AG09309 (cell line): ENCODE measurements around the gene KRTCAP3.

Experiments
- DNase-seq: peaks from one replicate; pipeline ENCODE4 v3.0.0-alpha.2; 2010; ENCODE audit warnings: low read depth
- H3K4me3 ChIP-seq: 2 replicates; pipeline ENCODE4 v1.5.1; 2011; ENCODE audit warnings: mild to moderate bottlenecking, low read depth, low read length, moderate library complexity; ENCODE audit not compliant: control insufficient read depth
- TF ChIP-seq, protein P1 (sequence below): IDR thresholded peaks from 2 replicates; pipeline ENCODE4 v1.5.1; 2011; ENCODE audit warnings: mild to moderate bottlenecking, low read depth, low read length, inconsistent platforms; ENCODE audit not compliant: insufficient read depth, control insufficient read depth; ENCODE audit errors: missing control alignments

KRTCAP3 gene

DNA sequence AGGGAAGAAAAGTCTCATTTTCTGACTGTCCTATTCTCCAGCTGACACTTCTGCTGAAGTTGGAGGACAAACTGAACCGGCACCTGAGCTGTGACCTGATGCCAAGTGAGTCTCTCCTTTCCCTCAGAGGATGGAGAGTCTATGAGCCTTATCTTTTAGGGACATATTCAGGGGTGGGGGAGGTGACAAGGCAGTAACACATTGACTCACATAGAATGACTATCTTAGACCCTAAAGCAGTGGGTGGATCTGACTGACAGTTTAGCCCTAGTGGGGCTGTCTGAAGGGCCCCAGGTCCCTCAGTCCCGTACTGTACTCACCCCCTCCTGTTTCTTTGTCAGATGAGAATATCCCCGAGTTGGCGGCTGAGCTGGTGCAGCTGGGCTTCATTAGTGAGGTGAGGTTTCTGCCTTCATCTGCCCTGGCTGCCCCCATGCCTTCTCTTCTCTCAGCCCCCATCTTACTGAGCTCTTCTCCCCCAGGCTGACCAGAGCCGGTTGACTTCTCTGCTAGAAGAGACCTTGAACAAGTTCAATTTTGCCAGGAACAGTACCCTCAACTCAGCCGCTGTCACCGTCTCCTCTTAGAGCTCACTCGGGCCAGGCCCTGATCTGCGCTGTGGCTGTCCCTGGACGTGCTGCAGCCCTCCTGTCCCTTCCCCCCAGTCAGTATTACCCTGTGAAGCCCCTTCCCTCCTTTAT, 805 bp upstream of the KRTCAP3 start:
- no peak overlapping the region for H3K4me3 ChIP-seq
- DNase-seq, result no peak
- TF ChIP-seq, protein P1, sequence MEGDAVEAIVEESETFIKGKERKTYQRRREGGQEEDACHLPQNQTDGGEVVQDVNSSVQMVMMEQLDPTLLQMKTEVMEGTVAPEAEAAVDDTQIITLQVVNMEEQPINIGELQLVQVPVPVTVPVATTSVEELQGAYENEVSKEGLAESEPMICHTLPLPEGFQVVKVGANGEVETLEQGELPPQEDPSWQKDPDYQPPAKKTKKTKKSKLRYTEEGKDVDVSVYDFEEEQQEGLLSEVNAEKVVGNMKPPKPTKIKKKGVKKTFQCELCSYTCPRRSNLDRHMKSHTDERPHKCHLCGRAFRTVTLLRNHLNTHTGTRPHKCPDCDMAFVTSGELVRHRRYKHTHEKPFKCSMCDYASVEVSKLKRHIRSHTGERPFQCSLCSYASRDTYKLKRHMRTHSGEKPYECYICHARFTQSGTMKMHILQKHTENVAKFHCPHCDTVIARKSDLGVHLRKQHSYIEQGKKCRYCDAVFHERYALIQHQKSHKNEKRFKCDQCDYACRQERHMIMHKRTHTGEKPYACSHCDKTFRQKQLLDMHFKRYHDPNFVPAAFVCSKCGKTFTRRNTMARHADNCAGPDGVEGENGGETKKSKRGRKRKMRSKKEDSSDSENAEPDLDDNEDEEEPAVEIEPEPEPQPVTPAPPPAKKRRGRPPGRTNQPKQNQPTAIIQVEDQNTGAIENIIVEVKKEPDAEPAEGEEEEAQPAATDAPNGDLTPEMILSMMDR, result no peak

DNA sequence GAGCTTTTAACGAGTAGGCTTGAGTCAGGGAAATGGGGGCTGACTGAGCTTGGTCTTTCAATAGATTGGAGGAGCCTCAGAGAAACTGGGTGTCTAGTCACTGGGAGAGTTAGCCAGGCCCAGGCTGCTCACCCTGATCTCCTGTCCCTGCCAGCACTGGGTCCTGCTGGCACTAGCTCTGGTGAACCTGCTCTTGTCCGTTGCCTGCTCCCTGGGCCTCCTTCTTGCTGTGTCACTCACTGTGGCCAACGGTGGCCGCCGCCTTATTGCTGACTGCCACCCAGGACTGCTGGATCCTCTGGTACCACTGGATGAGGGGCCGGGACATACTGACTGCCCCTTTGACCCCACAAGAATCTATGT, 720 bp downstream of the KRTCAP3 start:
- no peak for DNase-seq
- H3K4me3 ChIP-seq, result no peak overlapping the region
- TF ChIP-seq, protein P1, result no peak

DNA sequence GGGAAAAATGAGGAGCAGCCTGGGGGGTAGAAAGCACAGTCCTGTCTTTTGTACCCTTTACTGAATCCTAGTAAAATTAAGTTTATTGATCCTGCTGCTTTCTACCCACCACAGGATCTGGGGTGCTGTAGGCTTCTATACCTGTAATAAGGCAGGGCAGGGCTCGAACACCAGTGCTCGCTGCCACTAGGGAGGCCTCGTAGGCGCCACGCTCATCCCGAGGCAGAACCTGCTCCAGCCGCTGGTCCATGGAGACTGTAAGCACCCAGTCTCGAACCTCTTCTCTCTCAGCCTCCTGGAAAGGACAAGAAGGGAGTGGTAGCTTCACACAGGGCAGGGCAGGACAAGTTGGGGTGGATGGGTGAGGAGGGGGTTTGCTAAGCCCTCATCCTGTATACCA, 3.0 kb downstream of the KRTCAP3 start:
- no peak for DNase-seq
- TF ChIP-seq, protein P1, result no peak
- no peak overlapping the region for H3K4me3 ChIP-seq

DNA sequence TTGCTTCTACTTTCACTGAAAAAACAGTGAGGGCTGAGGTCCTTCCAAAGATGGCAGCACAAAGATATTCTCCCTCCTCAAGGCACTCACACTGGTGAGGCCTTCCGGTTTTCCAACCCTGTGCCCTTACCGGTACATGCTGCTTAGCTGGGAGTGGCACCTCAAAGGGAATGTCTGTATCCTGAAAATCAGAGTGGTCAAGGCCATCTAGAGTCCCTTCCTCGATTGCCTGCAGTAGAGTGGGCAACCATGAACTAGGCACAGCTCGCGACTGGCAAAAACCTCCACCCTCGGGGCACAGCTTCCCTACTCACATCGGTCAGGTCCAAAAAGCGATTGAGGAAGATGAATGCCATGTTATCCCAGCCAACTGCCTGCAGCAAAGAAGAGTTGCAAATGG, 3.4 kb downstream of the KRTCAP3 start:
- no peak overlapping the region for H3K4me3 ChIP-seq
- TF ChIP-seq, protein P1, result no peak
- DNase-seq, result no peak

DNA sequence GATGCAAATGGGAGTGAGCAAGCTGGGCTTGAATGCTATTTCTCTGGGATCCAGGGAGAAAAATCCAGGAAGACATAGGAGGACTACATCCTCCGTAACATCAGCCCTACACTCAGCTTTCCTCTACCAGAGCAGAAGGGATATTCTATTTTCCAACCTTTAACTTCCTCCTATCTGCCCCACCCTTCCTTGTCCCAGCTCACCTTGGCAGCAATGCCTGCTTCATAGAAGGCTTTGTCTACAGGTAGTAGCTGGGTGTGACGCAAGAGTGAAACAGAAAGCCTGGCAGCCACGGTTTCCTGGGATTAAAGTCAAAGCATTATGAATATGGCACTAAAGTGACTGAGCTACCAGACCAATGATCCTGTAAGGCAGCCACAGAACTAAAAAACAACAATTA, 3.9 kb downstream of the KRTCAP3 start:
- TF ChIP-seq, protein P1, result no peak

DNA sequence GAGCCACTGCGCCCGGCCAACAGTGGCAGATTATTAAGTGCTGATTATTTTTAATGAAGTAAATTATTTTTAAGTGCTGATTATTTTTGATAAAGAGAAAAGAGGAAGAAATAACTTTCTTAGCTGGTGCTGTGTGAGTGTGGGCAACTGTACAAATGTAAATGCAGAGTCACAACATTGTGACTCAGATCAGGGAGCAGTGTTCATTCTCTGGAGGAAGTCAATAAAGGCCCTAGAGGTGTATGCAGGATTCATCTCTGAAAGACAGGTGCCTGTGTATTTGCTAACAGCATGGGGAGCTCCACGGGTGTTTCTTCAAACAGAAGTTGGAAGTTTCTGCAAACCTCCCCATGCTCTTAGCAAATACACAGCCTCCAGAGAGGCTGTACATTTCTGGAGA, 6.2 kb downstream of the KRTCAP3 start:
- DNase-seq, result no peak
- TF ChIP-seq, protein P1, result no peak
- H3K4me3 ChIP-seq, result no peak overlapping the region

More for the DNA sequence above, 3.9 kb downstream of the KRTCAP3 start:
- no peak for DNase-seq
- H3K4me3 ChIP-seq, result no peak overlapping the region
